ENCODE results near the gene TNMD.

Gene TNMD

DNA sequence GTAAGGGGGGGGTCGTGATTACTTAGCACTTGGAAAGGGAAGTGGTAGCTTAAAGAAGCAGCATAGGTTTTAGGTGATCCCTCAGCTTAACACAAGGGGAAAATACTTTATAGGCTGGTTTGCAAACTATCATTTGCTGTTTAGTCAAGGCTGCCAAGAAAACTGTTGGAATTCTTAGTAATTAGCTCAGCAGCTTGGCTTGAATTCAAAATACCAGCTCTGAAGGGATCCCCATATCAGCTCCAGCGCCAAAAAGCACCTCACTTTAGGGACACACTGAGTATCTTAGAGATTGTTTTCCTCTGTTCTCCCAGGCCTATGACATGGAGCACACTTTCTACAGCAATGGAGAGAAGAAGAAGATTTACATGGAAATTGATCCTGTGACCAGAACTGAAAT is 8.8 kb downstream of the TNMD start:
- H3K4me3 ChIP-seq (ENCODE audit: low read depth, low read length), result no peak overlapping the region
- in situ Hi-C loops (cut with HindIII; ENCODE audit: low sequenced_read_pairs), result no loop called here
- TF ChIP-seq, protein P1, sequence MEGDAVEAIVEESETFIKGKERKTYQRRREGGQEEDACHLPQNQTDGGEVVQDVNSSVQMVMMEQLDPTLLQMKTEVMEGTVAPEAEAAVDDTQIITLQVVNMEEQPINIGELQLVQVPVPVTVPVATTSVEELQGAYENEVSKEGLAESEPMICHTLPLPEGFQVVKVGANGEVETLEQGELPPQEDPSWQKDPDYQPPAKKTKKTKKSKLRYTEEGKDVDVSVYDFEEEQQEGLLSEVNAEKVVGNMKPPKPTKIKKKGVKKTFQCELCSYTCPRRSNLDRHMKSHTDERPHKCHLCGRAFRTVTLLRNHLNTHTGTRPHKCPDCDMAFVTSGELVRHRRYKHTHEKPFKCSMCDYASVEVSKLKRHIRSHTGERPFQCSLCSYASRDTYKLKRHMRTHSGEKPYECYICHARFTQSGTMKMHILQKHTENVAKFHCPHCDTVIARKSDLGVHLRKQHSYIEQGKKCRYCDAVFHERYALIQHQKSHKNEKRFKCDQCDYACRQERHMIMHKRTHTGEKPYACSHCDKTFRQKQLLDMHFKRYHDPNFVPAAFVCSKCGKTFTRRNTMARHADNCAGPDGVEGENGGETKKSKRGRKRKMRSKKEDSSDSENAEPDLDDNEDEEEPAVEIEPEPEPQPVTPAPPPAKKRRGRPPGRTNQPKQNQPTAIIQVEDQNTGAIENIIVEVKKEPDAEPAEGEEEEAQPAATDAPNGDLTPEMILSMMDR (IDR thresholded peaks at IDR 0.05; ENCODE audit: low read depth, low read length), result no peak
- DNase-seq (ENCODE audit: low read depth, low spot score), result no peak

DNA sequence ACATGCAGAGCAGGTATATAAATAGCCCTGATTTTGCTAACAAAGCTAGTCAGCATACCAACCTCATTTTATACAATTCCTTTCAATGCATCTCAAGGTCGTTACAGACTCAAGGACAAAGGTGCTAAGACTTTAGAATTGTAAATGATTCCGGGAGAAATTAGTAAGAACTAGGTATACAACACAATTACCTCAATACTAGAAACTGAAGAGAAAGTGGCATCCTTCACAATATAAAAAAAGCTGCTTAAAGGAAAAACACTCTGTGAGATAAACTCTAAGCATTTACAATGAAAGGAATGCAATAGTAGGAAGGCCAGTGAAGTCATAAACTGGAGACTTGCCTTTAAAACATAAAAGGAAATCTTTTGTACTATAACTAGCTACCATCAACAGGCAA is 11.9 kb downstream of the TNMD start:
- TF ChIP-seq, protein P1 (IDR thresholded peaks at IDR 0.05; ENCODE audit: low read depth, low read length), result no peak
- no peak overlapping the region for H3K4me3 ChIP-seq (ENCODE audit: low read depth, low read length)
- DNase-seq (ENCODE audit: low read depth, low spot score), result no peak
- in situ Hi-C loops (cut with HindIII; ENCODE audit: low sequenced_read_pairs), result no loop called here

DNA sequence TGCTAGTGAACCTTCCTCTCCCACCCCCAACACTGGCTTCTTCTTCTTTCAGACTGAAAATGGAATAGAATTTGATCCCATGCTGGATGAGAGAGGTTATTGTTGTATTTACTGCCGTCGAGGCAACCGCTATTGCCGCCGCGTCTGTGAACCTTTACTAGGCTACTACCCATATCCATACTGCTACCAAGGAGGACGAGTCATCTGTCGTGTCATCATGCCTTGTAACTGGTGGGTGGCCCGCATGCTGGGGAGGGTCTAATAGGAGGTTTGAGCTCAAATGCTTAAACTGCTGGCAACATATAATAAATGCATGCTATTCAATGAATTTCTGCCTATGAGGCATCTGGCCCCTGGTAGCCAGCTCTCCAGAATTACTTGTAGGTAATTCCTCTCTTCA is 14.7 kb downstream of the TNMD start:
- TF ChIP-seq, protein P1 (IDR thresholded peaks at IDR 0.05; ENCODE audit: low read depth, low read length), result no peak
- no peak overlapping the region for H3K4me3 ChIP-seq (ENCODE audit: low read depth, low read length)
- in situ Hi-C loops (cut with HindIII; ENCODE audit: low sequenced_read_pairs), result no loop called here
- DNase-seq (ENCODE audit: low read depth, low spot score), result no peak

DNA sequence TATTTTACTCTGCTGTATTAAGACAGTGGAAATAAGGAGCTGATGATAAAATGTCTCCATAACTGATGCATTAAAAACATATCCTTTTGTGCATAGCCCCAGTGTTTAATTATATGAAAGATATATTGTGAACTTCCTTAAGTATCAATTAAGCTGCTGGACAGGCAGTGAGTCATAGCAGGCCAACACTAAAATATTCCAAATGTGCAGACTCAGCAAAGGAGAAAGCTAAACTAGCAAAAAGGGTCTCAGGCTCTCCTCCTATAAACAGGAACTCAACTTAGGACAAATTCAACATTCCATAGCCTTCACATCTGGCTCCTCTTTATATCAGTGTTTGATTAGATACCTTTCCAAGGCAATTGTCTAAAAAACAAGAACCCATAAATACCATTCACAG is 15.6 kb downstream of the TNMD start:
- in situ Hi-C loops (cut with HindIII; ENCODE audit: low sequenced_read_pairs), result no loop called here
- no peak overlapping the region for H3K4me3 ChIP-seq (ENCODE audit: low read depth, low read length)
- no peak for DNase-seq (ENCODE audit: low read depth, low spot score)
- TF ChIP-seq, protein P1 (IDR thresholded peaks at IDR 0.05; ENCODE audit: low read depth, low read length), result no peak

DNA sequence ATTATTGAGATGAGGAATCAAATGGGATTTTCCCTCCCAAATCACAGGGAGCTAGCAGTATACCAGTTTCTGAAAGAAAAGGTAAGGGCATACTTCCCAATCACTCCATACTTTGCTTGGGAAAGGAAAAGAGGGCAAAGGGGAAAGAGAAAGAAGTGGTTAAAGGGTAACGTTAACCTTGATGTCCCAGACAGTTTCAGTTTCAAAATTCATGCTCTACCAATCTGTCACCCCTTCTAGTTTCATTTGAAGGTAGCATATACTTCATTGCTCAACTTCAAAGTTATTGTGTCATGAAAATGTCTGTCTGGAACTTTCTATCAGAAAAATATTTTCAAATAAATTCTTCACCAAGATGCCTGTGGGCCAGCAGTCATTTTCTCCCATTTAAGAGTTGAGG is 16.0 kb downstream of the TNMD start:
- no peak for DNase-seq (ENCODE audit: low read depth, low spot score)

DNA sequence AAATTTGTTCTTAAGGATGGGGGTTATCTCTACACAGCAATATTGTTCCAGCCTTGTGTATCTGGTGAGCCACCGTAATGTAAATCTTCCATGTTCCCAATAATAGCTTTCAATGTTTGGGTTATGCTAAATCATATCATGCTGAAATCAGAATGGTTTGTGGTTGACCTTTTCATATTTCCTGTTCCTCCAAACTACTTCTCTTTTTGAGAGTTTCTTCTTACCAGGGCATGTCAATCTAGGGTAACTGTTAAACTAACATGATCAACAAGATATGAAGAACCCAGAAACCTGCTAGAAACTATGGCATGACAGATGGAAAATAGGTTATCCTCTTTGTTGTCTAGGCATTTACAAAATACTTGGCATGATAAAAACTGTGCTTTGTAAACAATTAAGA is 22.0 kb downstream of the TNMD start:
- in situ Hi-C loops (cut with HindIII; ENCODE audit: low sequenced_read_pairs), result no loop called here

More for the DNA sequence above, 16.0 kb downstream of the TNMD start:
- in situ Hi-C loops (cut with HindIII; ENCODE audit: low sequenced_read_pairs), result no loop called here
- TF ChIP-seq, protein P1 (IDR thresholded peaks at IDR 0.05; ENCODE audit: low read depth, low read length), result no peak
- no peak overlapping the region for H3K4me3 ChIP-seq (ENCODE audit: low read depth, low read length)

More for the DNA sequence above, 22.0 kb downstream of the TNMD start:
- no peak for DNase-seq (ENCODE audit: low read depth, low spot score)
- TF ChIP-seq, protein P1 (IDR thresholded peaks at IDR 0.05; ENCODE audit: low read depth, low read length), result no peak
- no peak overlapping the region for H3K4me3 ChIP-seq (ENCODE audit: low read depth, low read length)

Data from astrocyte of the spinal cord (primary cell).